ENCODE data around the gene DGCR2. TPM values are rescaled to one million over a fixed set of nuclear protein-coding genes. Genes with fewer than 3 reads are reported as not detected.

Gene DGCR2
- total RNA-seq, 1 donor from 2014 or later: 30.2 TPM

- DNase-seq (ENCODE audit: low read depth in 2 of 2): no peak
Measured at GRCh38 chr22:19146215-19146968, 24.2 kb upstream of the DGCR2 start.

GRCh38 chr22:19143967-19144400, 21.8 kb upstream of the DGCR2 start:
- DNase-seq (ENCODE audit: low read depth in 2 of 2): peak in 1 of 2 donors; percentile 25

GRCh38 chr22:19143212-19143611, 21.0 kb upstream of the DGCR2 start:
- DNase-seq (ENCODE audit: low read depth in 2 of 2): no peak

GRCh38 chr22:19142394-19142793, 20.2 kb upstream of the DGCR2 start:
- DNase-seq (ENCODE audit: low read depth in 2 of 2): no peak

GRCh38 chr22:19139974-19140373, 17.8 kb upstream of the DGCR2 start:
- no peak for DNase-seq (ENCODE audit: low read depth in 2 of 2)

GRCh38 chr22:19139001-19139356, 16.8 kb upstream of the DGCR2 start:
- no peak for DNase-seq (ENCODE audit: low read depth in 2 of 2)

- no peak for DNase-seq (ENCODE audit: low read depth in 2 of 2)
Measured at GRCh38 chr22:19138217-19139000, 16.2 kb upstream of the DGCR2 start.

GRCh38 chr22:19137384-19138216, 15.4 kb upstream of the DGCR2 start:
- DNase-seq (ENCODE audit: low read depth in 2 of 2): no peak

- DNase-seq (ENCODE audit: low read depth in 2 of 2): no peak
Measured at GRCh38 chr22:19136915-19137314, 14.7 kb upstream of the DGCR2 start.

GRCh38 chr22:19134874-19135273, 12.7 kb upstream of the DGCR2 start:
- no peak for DNase-seq (ENCODE audit: low read depth in 2 of 2)

GRCh38 chr22:19134176-19134831, 12.1 kb upstream of the DGCR2 start:
- no peak for DNase-seq (ENCODE audit: low read depth in 2 of 2)

- DNase-seq (ENCODE audit: low read depth in 2 of 2): no peak
Measured at GRCh38 chr22:19133561-19133960, 11.3 kb upstream of the DGCR2 start.

- DNase-seq (ENCODE audit: low read depth in 2 of 2): no peak
Measured at GRCh38 chr22:19132693-19133400, 10.6 kb upstream of the DGCR2 start.

GRCh38 chr22:19132153-19132552, 9.9 kb upstream of the DGCR2 start:
- no peak for DNase-seq (ENCODE audit: low read depth in 2 of 2)

- no peak for DNase-seq (ENCODE audit: low read depth in 2 of 2)
Measured at GRCh38 chr22:19131685-19132015, 9.4 kb upstream of the DGCR2 start.

GRCh38 chr22:19130959-19131684, 8.9 kb upstream of the DGCR2 start, which contains the start of gene TSSK2:
Gene TSSK2, plus strand, starts transcription at chr22:19131308. Its CDS starts 92 bp downstream, at chr22:19131400.
- DNase-seq (ENCODE audit: low read depth in 2 of 2): no peak

GRCh38 chr22:19129871-19130270, 7.7 kb upstream of the DGCR2 start:
- no peak for DNase-seq (ENCODE audit: low read depth in 2 of 2)

GRCh38 chr22:19128946-19129727, 6.9 kb upstream of the DGCR2 start:
- DNase-seq (ENCODE audit: low read depth in 2 of 2): no peak

- DNase-seq (ENCODE audit: low read depth in 2 of 2): no peak
Measured at GRCh38 chr22:19128009-19128401, 5.8 kb upstream of the DGCR2 start.

Measured in dermis microvascular lymphatic vessel endothelial cell (primary cell).